ENCODE data around the gene SASH1. TPM values are rescaled to one million over a fixed set of nuclear protein-coding genes. Genes with fewer than 3 reads are reported as not detected.
A peak's percentile ranks its signal among the peaks of the same experiment; 100 is the strongest.

Gene SASH1
- total RNA-seq, 2 donors from 2014 or later: 77.0 to 82.3 TPM

DNA sequence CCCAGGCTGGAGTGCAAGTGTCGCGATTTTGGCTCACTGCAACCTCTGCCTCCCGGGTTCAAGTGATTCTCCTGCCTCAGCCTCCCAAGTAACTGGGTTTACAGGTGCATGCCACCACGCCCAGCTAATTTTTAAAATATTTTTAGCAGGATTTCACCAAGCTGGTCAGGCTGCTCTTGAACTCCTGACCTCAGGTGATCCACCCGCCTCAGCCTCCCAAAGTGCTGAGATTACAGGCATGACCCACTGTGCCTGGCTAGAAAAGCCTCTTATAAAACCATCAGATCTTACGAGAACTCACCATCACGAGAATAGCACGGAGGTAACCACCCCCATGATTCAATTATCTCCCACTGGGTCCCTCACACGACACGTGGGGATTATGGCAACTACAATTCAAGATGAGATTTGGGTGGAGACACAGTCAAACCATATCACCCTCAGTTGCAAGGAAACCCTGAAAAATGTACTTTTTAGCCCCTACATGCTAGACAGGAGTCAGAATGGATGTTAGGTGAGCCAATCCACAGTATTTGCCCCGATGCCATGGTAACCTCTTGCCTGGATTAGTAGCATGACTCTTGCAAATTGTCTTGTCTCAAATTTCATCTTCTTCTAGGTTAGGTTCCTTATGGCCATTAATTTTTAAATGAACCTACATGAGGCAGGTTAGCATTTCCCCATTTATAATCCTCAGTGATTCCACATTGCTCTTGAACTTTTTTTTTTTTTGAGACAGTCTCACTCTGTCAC, 17.1 kb upstream of the SASH1 start:
- no peaks in the 10 kb centered on the region for H3K9me3 ChIP-seq
- DNase-seq (ENCODE audit: low spot score): no peak

DNA sequence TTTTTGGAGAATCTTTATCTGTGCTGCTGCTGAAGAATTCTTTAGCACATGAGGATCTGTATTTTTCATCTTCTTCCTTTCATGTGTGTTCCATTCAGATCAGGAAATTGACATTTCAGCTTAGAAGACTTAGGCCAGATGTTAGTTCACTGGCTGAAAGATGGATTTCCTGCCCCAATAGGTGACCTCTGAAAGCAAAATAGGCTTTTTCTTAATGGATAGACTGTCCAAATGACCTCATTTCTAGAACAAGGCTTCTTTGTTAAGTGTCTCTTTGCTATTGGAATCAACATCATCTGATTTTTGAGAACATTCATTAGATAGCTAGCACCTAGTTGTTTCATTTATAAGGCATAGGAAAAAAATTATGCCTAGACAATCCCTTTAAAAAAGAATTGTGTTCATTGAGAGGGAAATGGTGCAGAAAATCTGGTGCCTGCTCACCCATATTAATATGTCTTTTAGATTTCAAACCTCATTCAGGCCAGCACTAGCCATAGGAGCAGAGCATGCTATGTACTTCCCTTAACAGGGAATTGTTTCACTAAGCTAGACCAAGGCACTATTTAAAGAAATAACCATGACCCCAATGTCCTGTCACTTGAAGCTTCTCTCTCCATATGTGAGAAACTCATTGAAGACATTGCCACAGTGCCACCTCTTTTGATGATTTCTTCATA, 13.6 kb upstream of the SASH1 start:
- H3K4me1 ChIP-seq (ENCODE audit: control insufficient read depth in 1 of 2, low read depth in 2 of 2): peaks cover 17 to 28% of the 10 kb centered on the region in 2 donors
- peak overlapping the region in 1 of 2 donors; percentile 39 for H3K27ac ChIP-seq
- H3K4me3 ChIP-seq: no peak overlapping the region
- H3K36me3 ChIP-seq: no peaks in the 10 kb centered on the region
- DNase-seq (ENCODE audit: low spot score) (no peak), ATAC-seq (ENCODE audit: insufficient number of reproducible peaks, low FRiP score, low read depth) (no peak)
- no peaks in the 10 kb centered on the region for H3K9me3 ChIP-seq
- H3K27me3 ChIP-seq (replicated peaks; ENCODE audit: insufficient read depth): no peaks in the 10 kb centered on the region
- TF ChIP-seq, protein P1, sequence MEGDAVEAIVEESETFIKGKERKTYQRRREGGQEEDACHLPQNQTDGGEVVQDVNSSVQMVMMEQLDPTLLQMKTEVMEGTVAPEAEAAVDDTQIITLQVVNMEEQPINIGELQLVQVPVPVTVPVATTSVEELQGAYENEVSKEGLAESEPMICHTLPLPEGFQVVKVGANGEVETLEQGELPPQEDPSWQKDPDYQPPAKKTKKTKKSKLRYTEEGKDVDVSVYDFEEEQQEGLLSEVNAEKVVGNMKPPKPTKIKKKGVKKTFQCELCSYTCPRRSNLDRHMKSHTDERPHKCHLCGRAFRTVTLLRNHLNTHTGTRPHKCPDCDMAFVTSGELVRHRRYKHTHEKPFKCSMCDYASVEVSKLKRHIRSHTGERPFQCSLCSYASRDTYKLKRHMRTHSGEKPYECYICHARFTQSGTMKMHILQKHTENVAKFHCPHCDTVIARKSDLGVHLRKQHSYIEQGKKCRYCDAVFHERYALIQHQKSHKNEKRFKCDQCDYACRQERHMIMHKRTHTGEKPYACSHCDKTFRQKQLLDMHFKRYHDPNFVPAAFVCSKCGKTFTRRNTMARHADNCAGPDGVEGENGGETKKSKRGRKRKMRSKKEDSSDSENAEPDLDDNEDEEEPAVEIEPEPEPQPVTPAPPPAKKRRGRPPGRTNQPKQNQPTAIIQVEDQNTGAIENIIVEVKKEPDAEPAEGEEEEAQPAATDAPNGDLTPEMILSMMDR (IDR thresholded peaks at IDR 0.05): no peak

More for the DNA sequence above, 17.1 kb upstream of the SASH1 start:
- H3K27me3 ChIP-seq (replicated peaks; ENCODE audit: insufficient read depth): no peaks in the 10 kb centered on the region
- TF ChIP-seq, protein P1 (IDR thresholded peaks at IDR 0.05): no peak
- H3K4me1 ChIP-seq (ENCODE audit: control insufficient read depth in 1 of 2, low read depth in 2 of 2): peaks cover 14 to 19% of the 10 kb centered on the region in 2 donors
- H3K36me3 ChIP-seq: no peaks in the 10 kb centered on the region
- H3K27ac ChIP-seq: peak overlapping the region in 1 of 2 donors; percentile 45
- ATAC-seq (ENCODE audit: insufficient number of reproducible peaks, low FRiP score, low read depth): no peak
- no peak overlapping the region for H3K4me3 ChIP-seq

- DNase-seq (ENCODE audit: low spot score): no peak
- Histone ChIP-seq H3K4me1 (ENCODE audit: control insufficient read depth in 1 of 2, low read depth in 2 of 2) (peaks cover 17 to 28% of the 10 kb centered on the region in 2 donors), H3K27me3 (replicated peaks; ENCODE audit: insufficient read depth) (no peaks in the 10 kb centered on the region), H3K27ac (peak overlapping the region; percentile 3 to 39), H3K9me3 (no peaks in the 10 kb centered on the region), H3K4me3 (peak overlapping the region; percentile 21), H3K36me3 (no peaks in the 10 kb centered on the region)
- TF ChIP-seq, protein P1 (IDR thresholded peaks at IDR 0.05): no peak
- peak; percentile 70 for ATAC-seq (ENCODE audit: insufficient number of reproducible peaks, low FRiP score, low read depth)
Measured at GRCh38 chr6:148329596-148330381, 12.8 kb upstream of the SASH1 start.

DNA sequence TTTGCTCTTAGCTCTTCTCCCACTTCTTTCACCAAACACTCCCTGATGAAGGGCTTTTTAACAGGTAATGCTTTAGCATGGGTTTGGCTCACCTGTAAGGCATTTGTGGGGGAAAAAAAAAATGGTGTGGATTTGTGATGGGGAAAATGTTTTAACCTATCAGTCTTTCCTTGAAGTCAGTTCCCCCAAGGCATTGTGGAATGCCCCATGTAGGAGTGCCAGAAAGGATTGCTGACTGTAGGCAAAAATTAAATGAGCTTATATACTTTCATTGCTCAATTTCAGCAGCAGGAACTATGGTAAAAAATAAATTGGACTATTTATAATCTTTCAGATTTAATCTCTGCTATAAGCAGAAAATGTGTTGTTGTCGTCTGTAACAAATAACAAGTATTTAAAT, 10.6 kb upstream of the SASH1 start:
- Histone ChIP-seq H3K36me3 (no peaks in the 10 kb centered on the region), H3K27me3 (replicated peaks; ENCODE audit: insufficient read depth) (no peaks in the 10 kb centered on the region), H3K4me3 (no peak overlapping the region), H3K4me1 (ENCODE audit: control insufficient read depth in 1 of 2, low read depth in 2 of 2) (peaks cover 17 to 28% of the 10 kb centered on the region in 2 donors), H3K9me3 (no peaks in the 10 kb centered on the region), H3K27ac (no peak overlapping the region)
- TF ChIP-seq, protein P1 (IDR thresholded peaks at IDR 0.05): no peak
- no peak for ATAC-seq (ENCODE audit: insufficient number of reproducible peaks, low FRiP score, low read depth)
- DNase-seq (ENCODE audit: low spot score): no peak

- H3K27ac ChIP-seq: no peak overlapping the region
- no peak overlapping the region for H3K4me3 ChIP-seq
- DNase-seq (ENCODE audit: low spot score): no peak
- H3K36me3 ChIP-seq: no peaks in the 10 kb centered on the region
- ATAC-seq (ENCODE audit: insufficient number of reproducible peaks, low FRiP score, low read depth): no peak
- no peaks in the 10 kb centered on the region for H3K27me3 ChIP-seq (replicated peaks; ENCODE audit: insufficient read depth)
- TF ChIP-seq, protein P1 (IDR thresholded peaks at IDR 0.05): no peak
- peaks cover 5 to 12% of the 10 kb centered on the region in 2 donors for H3K4me1 ChIP-seq (ENCODE audit: control insufficient read depth in 1 of 2, low read depth in 2 of 2)
- no peaks in the 10 kb centered on the region for H3K9me3 ChIP-seq
Measured at GRCh38 chr6:148336901-148337300, 5.7 kb upstream of the SASH1 start.

Measured in thoracic aorta (tissue), 2 donors.